Fibroblast of lung (primary cell): Measurements from ENCODE around the gene ELF3. TPM values are rescaled to one million over a fixed set of nuclear protein-coding genes. Genes with fewer than 3 reads are reported as not detected.

ENCODE experiments used
- DNase-seq, 2 donors: peaks; one replicate each; pipeline versions ENCODE4 v3.0.0 to v3.0.0-alpha.2; 2010; ENCODE audit warnings: low read depth in 2 of 2
- H2AFZ ChIP-seq: 2 replicates; pipeline ENCODE4 v1.5.1; 2012; ENCODE audit warnings: low read length, control low read depth, inconsistent platforms
- H3K27ac ChIP-seq: 2 replicates; pipeline ENCODE4 v1.5.1; 2011; ENCODE audit warnings: low read length, control low read depth; ENCODE audit not compliant: insufficient read depth
- H3K27me3 ChIP-seq: 2 replicates; pipeline ENCODE4 v1.5.1; 2011; ENCODE audit warnings: mild to moderate bottlenecking, low read length; ENCODE audit not compliant: control insufficient read depth, insufficient read depth
- H3K36me3 ChIP-seq: 2 replicates; pipeline ENCODE4 v1.5.1; 2011; ENCODE audit warnings: low read length; ENCODE audit not compliant: control insufficient read depth, insufficient read depth
- H3K4me1 ChIP-seq: 2 replicates; pipeline ENCODE4 v1.5.1; 2011; ENCODE audit warnings: low read length; ENCODE audit not compliant: control insufficient read depth, insufficient read depth; ENCODE audit errors: extremely low read depth
- H3K4me2 ChIP-seq: 2 replicates; pipeline ENCODE4 v1.5.1; 2011; ENCODE audit warnings: low read length, control low read depth; ENCODE audit not compliant: insufficient read depth; ENCODE audit errors: extremely low read depth
- H3K4me3 ChIP-seq, 4 experiments: fragments of 200-600 bp in 1 of 4; sonication (generic) in 1 of 4; replicated peaks in 1 of 4; 2 replicates each; pipeline ENCODE4 v1.5.1; 2011 to 2016; ENCODE audit warnings: low read length in 4 of 4, low read depth in 3 of 4, mild to moderate bottlenecking in 3 of 4, control low read depth in 2 of 4, inconsistent platforms in 1 of 4, mixed read lengths in 1 of 4; ENCODE audit not compliant: insufficient read depth in 1 of 4; ENCODE audit errors: control extremely low read depth in 1 of 4
- H3K79me2 ChIP-seq: 2 replicates; pipeline ENCODE4 v1.5.1; 2012; ENCODE audit warnings: mild to moderate bottlenecking, low read length, inconsistent platforms; ENCODE audit not compliant: control insufficient read depth, insufficient read depth
- H3K9ac ChIP-seq: 2 replicates; pipeline ENCODE4 v1.5.1; 2011; ENCODE audit warnings: mild to moderate bottlenecking, low read length, control low read depth; ENCODE audit not compliant: insufficient read depth
- H3K9me3 ChIP-seq: 2 replicates; pipeline ENCODE4 v1.5.1; 2012; ENCODE audit warnings: low read depth, low read length; ENCODE audit not compliant: control insufficient read depth, insufficient read depth
- H4K20me1 ChIP-seq: 2 replicates; pipeline ENCODE4 v1.5.1; 2011; ENCODE audit warnings: low read length; ENCODE audit not compliant: control insufficient read depth, insufficient read depth; ENCODE audit errors: extremely low read depth
- EZH2 ChIP-seq: IDR thresholded peaks from 2 replicates; pipeline ENCODE4 v1.5.1; 2012; ENCODE audit warnings: low read length, control low read depth, mild to moderate bottlenecking; ENCODE audit errors: missing control alignments
- polyA plus RNA-seq, 2 donors: library from polyadenylated mRNA; depleted of rRNA in 1 of 2; stranded (reverse) in 1 of 2; unstranded in 1 of 2; fragments of >200 nt; gene quantifications; 2 replicates each; pipeline ENCODE4 v1.2.1, GENCODE V29; 2011 to 2012; ENCODE audit warnings: missing spikeins in 1 of 2
- total RNA-seq: library from RNA; depleted of rRNA; stranded (reverse); fragments of >200 nt; gene quantifications from 2 replicates; pipeline ENCODE4 v1.2.1, GENCODE V29; 2014
- TF ChIP-seq, protein P1 (sequence below), 2 donors: IDR thresholded peaks in 1 of 2; conservative IDR thresholded peaks in 1 of 2; 1 replicate in 1 of 2; 2 replicates in 1 of 2; pipeline ENCODE4 v1.5.1; 2011 to 2012; ENCODE audit warnings: low read length in 2 of 2, control low read depth in 1 of 2, inconsistent platforms in 1 of 2, low read depth in 1 of 2, mild to moderate bottlenecking in 1 of 2

ELF3 gene
- total and polyA plus RNA-seq, 2 donors (not counting 1 experiment from before 2014, with no cell fraction given) = 0.12 to 0.17 TPM

- no peaks in the 10 kb centered on the region for H3K79me2 ChIP-seq
- no peaks in the 10 kb centered on the region for H3K36me3 ChIP-seq
- H3K4me1 ChIP-seq = no peaks in the 10 kb centered on the region
- H3K9ac ChIP-seq = no peak overlapping the region
- DNase-seq = no peak
- no peaks in the 10 kb centered on the region for H3K9me3 ChIP-seq
- peaks cover 7% of the 10 kb centered on the region for H3K27me3 ChIP-seq
- TF ChIP-seq, protein P1, sequence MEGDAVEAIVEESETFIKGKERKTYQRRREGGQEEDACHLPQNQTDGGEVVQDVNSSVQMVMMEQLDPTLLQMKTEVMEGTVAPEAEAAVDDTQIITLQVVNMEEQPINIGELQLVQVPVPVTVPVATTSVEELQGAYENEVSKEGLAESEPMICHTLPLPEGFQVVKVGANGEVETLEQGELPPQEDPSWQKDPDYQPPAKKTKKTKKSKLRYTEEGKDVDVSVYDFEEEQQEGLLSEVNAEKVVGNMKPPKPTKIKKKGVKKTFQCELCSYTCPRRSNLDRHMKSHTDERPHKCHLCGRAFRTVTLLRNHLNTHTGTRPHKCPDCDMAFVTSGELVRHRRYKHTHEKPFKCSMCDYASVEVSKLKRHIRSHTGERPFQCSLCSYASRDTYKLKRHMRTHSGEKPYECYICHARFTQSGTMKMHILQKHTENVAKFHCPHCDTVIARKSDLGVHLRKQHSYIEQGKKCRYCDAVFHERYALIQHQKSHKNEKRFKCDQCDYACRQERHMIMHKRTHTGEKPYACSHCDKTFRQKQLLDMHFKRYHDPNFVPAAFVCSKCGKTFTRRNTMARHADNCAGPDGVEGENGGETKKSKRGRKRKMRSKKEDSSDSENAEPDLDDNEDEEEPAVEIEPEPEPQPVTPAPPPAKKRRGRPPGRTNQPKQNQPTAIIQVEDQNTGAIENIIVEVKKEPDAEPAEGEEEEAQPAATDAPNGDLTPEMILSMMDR (conservative IDR thresholded peaks at IDR 0.05 in 1 of 2, IDR thresholded peaks at IDR 0.05 in 1 of 2; ENCODE audit: low read depth in 1 of 2, low read length in 2 of 2) = no peak
- TF ChIP-seq EZH2 = no peak
- no peak overlapping the region for H3K27ac ChIP-seq
- H2AFZ ChIP-seq = no peak overlapping the region
- H4K20me1 ChIP-seq = no peaks in the 10 kb centered on the region
- H3K4me3 ChIP-seq = no peak overlapping the region
- no peak overlapping the region for H3K4me2 ChIP-seq
Observed at GRCh38 chr1:202014060-202014459, 3.7 kb downstream of the ELF3 start.

DNA sequence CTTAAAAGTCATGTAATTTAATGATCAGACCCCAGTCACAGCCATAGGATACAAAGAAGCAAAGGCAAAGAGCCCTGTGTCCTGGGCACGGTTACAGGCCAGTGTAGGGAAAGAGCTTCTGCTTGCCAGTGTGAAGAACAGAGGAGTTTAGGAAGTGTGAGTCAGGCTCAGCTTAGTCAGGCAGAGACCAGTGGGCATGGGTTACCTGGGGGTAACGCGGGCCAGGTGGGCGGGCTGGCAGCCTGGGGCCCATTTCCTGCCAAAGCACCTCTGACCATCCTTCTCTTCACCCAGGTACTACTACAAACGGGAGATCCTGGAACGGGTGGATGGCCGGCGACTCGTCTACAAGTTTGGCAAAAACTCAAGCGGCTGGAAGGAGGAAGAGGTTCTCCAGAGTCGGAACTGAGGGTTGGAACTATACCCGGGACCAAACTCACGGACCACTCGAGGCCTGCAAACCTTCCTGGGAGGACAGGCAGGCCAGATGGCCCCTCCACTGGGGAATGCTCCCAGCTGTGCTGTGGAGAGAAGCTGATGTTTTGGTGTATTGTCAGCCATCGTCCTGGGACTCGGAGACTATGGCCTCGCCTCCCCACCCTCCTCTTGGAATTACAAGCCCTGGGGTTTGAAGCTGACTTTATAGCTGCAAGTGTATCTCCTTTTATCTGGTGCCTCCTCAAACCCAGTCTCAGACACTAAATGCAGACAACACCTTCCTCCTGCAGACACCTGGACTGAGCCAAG lies 4.7 kb downstream of the ELF3 start:
- H3K79me2 ChIP-seq = no peaks in the 10 kb centered on the region
- no peak overlapping the region for H3K4me2 ChIP-seq
- no peak for DNase-seq
- H3K4me3 ChIP-seq = no peak overlapping the region
- no peaks in the 10 kb centered on the region for H4K20me1 ChIP-seq
- H3K4me1 ChIP-seq = no peaks in the 10 kb centered on the region
- H3K27ac ChIP-seq = no peak overlapping the region
- H3K9me3 ChIP-seq = no peaks in the 10 kb centered on the region
- no peak overlapping the region for H2AFZ ChIP-seq
- TF ChIP-seq, protein P1 (conservative IDR thresholded peaks at IDR 0.05 in 1 of 2, IDR thresholded peaks at IDR 0.05 in 1 of 2; ENCODE audit: low read depth in 1 of 2, low read length in 2 of 2) = no peak
- H3K9ac ChIP-seq = no peak overlapping the region
- H3K27me3 ChIP-seq = peaks cover 7% of the 10 kb centered on the region
- H3K36me3 ChIP-seq = no peaks in the 10 kb centered on the region

GRCh38 chr1:202015662-202015937 lies 5.2 kb downstream of the ELF3 start:
- Histone ChIP-seq H3K4me1 (no peaks in the 10 kb centered on the region), H3K9ac (no peak overlapping the region), H3K27me3 (peaks cover 7% of the 10 kb centered on the region), H3K36me3 (no peaks in the 10 kb centered on the region), H4K20me1 (no peaks in the 10 kb centered on the region), H3K9me3 (no peaks in the 10 kb centered on the region), H3K27ac (no peak overlapping the region), H2AFZ (no peak overlapping the region), H3K79me2 (no peaks in the 10 kb centered on the region), H3K4me3 (no peak overlapping the region), H3K4me2 (no peak overlapping the region)
- no peak for TF ChIP-seq EZH2
- TF ChIP-seq, protein P1 (conservative IDR thresholded peaks at IDR 0.05 in 1 of 2, IDR thresholded peaks at IDR 0.05 in 1 of 2; ENCODE audit: low read depth in 1 of 2, low read length in 2 of 2) = no peak
- DNase-seq = no peak
